GM12872 (cell line): ENCODE measurements around the gene ERC2.
A peak's percentile ranks its signal among the peaks of the same experiment; 100 is the strongest.

Experiments used
- CTCF ChIP-seq: IDR thresholded peaks from 3 replicates; pipeline ENCODE4 v1.5.1; 2011; ENCODE audit warnings: low read depth, mild to moderate bottlenecking, low read length, moderate library complexity; ENCODE audit not compliant: insufficient read depth

Gene ERC2

GRCh38 chr3:56053727-56054126 lies 414.5 kb downstream of the ERC2 start:
- no peak for TF ChIP-seq CTCF

- no peak for TF ChIP-seq CTCF
These were observed 416.1 kb downstream of the ERC2 start for GRCh38 chr3:56052188-56052587.

GRCh38 chr3:56051052-56051451 lies 417.2 kb downstream of the ERC2 start:
- no peak for TF ChIP-seq CTCF

- no peak for TF ChIP-seq CTCF
These were observed 419.3 kb downstream of the ERC2 start for GRCh38 chr3:56048946-56049345.

- TF ChIP-seq CTCF: no peak
These were observed 419.9 kb downstream of the ERC2 start for GRCh38 chr3:56048331-56048730.

- TF ChIP-seq CTCF: peak; percentile 29; the same call in 1 of the 3 replicates
These were observed 425.8 kb downstream of the ERC2 start for GRCh38 chr3:56042326-56042951.

GRCh38 chr3:56025326-56025725 lies 442.9 kb downstream of the ERC2 start:
- TF ChIP-seq CTCF: no peak

- TF ChIP-seq CTCF: no peak
These were observed 444.7 kb downstream of the ERC2 start for GRCh38 chr3:56023546-56023945.
